Upper lobe of right lung (tissue), 1 donor: ENCODE results near the gene IFI27L1. TPM values are rescaled to one million over a fixed set of nuclear protein-coding genes. Genes with fewer than 3 reads are reported as not detected.

Experiments used
- ATAC-seq: fragments of 200-7000 bp; cut with Tn5 transposase; one replicate; pipeline ENCODE4 v1.9.1; 2020; ENCODE audit warnings: mild to moderate bottlenecking, moderate library complexity
- DNase-seq: peaks from one replicate; pipeline ENCODE4 v3.0.0-alpha.2; 2020
- H3K27ac ChIP-seq: fragments of 200-600 bp; one replicate; pipeline ENCODE4 v1.8.0; 2022
- H3K27me3 ChIP-seq: fragments of 200-600 bp; one replicate; pipeline ENCODE4 v1.8.0; 2022; ENCODE audit warnings: mild to moderate bottlenecking
- H3K36me3 ChIP-seq: fragments of 200-600 bp; one replicate; pipeline ENCODE4 v1.8.0; 2022
- H3K4me1 ChIP-seq: fragments of 200-600 bp; one replicate; pipeline ENCODE4 v1.8.0; 2022
- H3K4me3 ChIP-seq: fragments of 200-600 bp; one replicate; pipeline ENCODE4 v1.8.0; 2022; ENCODE audit warnings: mild to moderate bottlenecking
- H3K9me3 ChIP-seq: fragments of 200-600 bp; one replicate; pipeline ENCODE4 v1.8.0; 2022
- intact Hi-C: fragments of 100-400 bp; cut with DNase I; formaldehyde crosslinking; loops from one replicate; pipeline ENCODE4 v1.11.0; 2022
- total RNA-seq: library from RNA; stranded (reverse); fragmentation: NEBNext Ultra II Directional; extraction: Animal tissue kit (Norgen Biotek cat#: 25700); gene quantifications from one replicate; pipeline ENCODE4 v1.2.1, GENCODE V29; 2021
- TF ChIP-seq, protein P1 (sequence below): fragments of 200-600 bp; IDR thresholded peaks from one replicate; pipeline ENCODE4 v1.8.0; 2022; ENCODE audit warnings: antibody characterized with exemption
- donor health status: DM: no; HTN: yes; CAD: no; lungs with severe emphysema.

IFI27L1 gene
- total RNA-seq, 1 donor from 2014 or later, result 15.2 TPM

DNA sequence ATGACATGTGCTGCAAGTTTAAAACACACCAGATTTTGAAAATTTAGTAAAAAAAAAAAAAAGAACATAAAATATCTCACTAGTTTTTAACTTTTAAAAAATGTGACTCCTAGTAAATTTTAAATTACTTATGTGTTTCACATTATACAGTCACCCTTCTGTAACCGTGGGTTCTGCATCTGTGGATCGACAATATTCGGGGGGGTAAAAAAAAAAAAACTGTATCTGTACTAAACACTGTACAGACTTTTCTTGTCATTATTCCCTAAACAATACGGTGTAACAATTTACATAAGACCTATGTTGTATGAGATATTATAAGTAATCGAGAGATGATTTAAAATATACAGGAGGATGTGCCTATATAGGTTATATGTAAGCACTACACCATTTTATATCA is 3.3 kb upstream of the IFI27L1 start:
- no peak for ATAC-seq

GRCh38 chr14:94079891-94080620 is 1.1 kb upstream of the IFI27L1 start:
- intact Hi-C loops, result no loop called here
- DNase-seq, result no peak
- Histone ChIP-seq H3K4me1 (peaks cover 49% of the 10 kb centered on the region), H3K4me3 (peak overlapping the region; percentile 84), H3K27ac (peak overlapping the region; percentile 97), H3K9me3 (peaks cover 8% of the 10 kb centered on the region), H3K36me3 (peaks cover 30% of the 10 kb centered on the region), H3K27me3 (no peaks in the 10 kb centered on the region)
- TF ChIP-seq, protein P1, sequence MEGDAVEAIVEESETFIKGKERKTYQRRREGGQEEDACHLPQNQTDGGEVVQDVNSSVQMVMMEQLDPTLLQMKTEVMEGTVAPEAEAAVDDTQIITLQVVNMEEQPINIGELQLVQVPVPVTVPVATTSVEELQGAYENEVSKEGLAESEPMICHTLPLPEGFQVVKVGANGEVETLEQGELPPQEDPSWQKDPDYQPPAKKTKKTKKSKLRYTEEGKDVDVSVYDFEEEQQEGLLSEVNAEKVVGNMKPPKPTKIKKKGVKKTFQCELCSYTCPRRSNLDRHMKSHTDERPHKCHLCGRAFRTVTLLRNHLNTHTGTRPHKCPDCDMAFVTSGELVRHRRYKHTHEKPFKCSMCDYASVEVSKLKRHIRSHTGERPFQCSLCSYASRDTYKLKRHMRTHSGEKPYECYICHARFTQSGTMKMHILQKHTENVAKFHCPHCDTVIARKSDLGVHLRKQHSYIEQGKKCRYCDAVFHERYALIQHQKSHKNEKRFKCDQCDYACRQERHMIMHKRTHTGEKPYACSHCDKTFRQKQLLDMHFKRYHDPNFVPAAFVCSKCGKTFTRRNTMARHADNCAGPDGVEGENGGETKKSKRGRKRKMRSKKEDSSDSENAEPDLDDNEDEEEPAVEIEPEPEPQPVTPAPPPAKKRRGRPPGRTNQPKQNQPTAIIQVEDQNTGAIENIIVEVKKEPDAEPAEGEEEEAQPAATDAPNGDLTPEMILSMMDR, result no peak
- ATAC-seq, result no peak

More for the DNA sequence above, 3.3 kb upstream of the IFI27L1 start:
- H3K4me1 ChIP-seq, result peaks cover 49% of the 10 kb centered on the region
- H3K36me3 ChIP-seq, result peaks cover 30% of the 10 kb centered on the region
- no peak overlapping the region for H3K27ac ChIP-seq
- no peaks in the 10 kb centered on the region for H3K27me3 ChIP-seq
- peak overlapping the region; percentile 84 for H3K4me3 ChIP-seq
- peaks cover 18% of the 10 kb centered on the region for H3K9me3 ChIP-seq
- DNase-seq, result no peak
- intact Hi-C loops, result no loop called here
- TF ChIP-seq, protein P1, result no peak

GRCh38 chr14:94081386-94081820 is 293 bp downstream of the IFI27L1 start:
- ATAC-seq, result peak; percentile 22
- DNase-seq, result no peak
- H3K9me3 ChIP-seq, result no peaks in the 10 kb centered on the region
- H3K27ac ChIP-seq, result peak overlapping the region; percentile 97
- H3K36me3 ChIP-seq, result peaks cover 25% of the 10 kb centered on the region
- no peaks in the 10 kb centered on the region for H3K27me3 ChIP-seq
- H3K4me1 ChIP-seq, result peaks cover 42% of the 10 kb centered on the region
- TF ChIP-seq, protein P1, result no peak
- H3K4me3 ChIP-seq, result peak overlapping the region; percentile 84
- intact Hi-C loops, result no loop called here

DNA sequence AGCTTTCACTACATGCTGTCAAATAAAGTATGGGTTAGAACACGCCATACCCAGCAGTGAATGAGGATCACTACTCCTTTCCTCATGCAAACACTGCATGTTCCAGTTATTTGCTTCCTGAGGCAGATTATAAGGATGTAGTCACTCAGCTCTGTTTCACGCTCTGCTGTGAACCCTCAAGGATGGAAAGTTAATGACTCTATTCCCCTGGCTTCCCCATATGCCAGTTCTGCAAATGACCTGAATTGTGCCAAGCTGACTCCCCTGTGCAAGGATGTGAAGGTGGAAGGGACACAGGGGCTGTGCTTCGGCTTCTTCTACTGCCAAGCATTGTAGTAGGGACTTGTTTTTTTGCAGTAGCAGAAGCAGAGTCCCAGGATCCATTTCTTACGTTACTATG is 6.8 kb downstream of the IFI27L1 start:
- Histone ChIP-seq H3K27ac (no peak overlapping the region), H3K36me3 (no peaks in the 10 kb centered on the region), H3K4me1 (no peaks in the 10 kb centered on the region), H3K27me3 (no peaks in the 10 kb centered on the region), H3K4me3 (no peak overlapping the region), H3K9me3 (no peaks in the 10 kb centered on the region)
- intact Hi-C loops, result no loop called here
- ATAC-seq, result no peak
- DNase-seq, result no peak
- TF ChIP-seq, protein P1, result no peak

GRCh38 chr14:94088516-94088915 is 7.4 kb downstream of the IFI27L1 start:
- TF ChIP-seq, protein P1, result no peak
- no peak for DNase-seq

More at GRCh38 chr14:94088516-94088915, 7.4 kb downstream of the IFI27L1 start:
- Histone ChIP-seq H3K27ac (no peak overlapping the region), H3K36me3 (no peaks in the 10 kb centered on the region), H3K9me3 (no peaks in the 10 kb centered on the region), H3K4me1 (no peaks in the 10 kb centered on the region), H3K4me3 (no peak overlapping the region), H3K27me3 (no peaks in the 10 kb centered on the region)
- ATAC-seq, result no peak
- intact Hi-C loops, result no loop called here
